Activated CD4-positive, alpha-beta T cell treated with anti-CD3 and anti-CD28 coated beads, Interleukin-2, amount 50 U/mL, for 24 hours (primary cell): ENCODE data around the gene LDHAL6A.
"Not testable (repeated sequence)": the region's sequence is repeated elsewhere in the genome, so short reads cannot be mapped to it uniquely, and the experiment has no call there.

Source experiments
- DNase-seq, 2 donors: peaks; one replicate each; pipeline ENCODE4 v3.0.0-alpha.2; 2020; ENCODE audit warnings: low read depth in 1 of 2, low spot score in 1 of 2

The LDHAL6A gene

DNA sequence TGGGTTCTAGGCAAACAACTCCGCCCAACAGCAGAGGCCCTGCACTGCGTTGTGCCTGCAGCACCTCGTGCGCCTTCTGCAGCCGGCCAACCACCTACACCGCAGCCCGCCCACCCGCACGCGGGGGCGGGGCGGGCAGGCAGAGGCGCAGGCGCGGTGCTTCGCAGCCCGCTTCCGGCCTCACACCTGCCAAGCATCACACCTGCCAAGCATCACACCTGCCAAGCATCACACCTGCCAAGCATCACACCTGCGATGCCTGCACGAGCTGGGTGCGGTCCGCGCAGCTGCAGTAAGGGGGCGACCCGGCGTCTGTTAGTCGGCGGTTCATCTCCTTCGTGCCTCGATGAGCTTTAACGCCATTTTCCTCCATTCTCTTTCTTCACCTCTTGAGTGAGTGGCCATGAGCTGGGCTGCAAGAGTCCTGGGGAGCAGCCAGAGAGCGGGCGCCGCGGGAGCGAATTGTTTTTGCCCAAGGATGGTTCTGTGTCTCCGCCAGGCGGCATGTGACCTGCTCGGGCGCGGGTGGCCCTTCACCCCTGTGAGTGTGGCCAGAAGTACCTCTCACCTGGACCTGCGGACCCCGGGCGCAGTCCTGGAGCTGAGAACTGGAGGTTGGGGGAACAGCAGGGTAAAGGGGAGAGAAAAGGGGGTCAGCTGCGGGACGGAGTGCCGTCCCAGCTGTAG is at the start of gene LDHAL6A:
Gene LDHAL6A (plus strand): TSS at position 171 of the 687 bp plus-strand sequence. CDS start 825 bp downstream, outside the sequence.
- DNase-seq: no peak

DNA sequence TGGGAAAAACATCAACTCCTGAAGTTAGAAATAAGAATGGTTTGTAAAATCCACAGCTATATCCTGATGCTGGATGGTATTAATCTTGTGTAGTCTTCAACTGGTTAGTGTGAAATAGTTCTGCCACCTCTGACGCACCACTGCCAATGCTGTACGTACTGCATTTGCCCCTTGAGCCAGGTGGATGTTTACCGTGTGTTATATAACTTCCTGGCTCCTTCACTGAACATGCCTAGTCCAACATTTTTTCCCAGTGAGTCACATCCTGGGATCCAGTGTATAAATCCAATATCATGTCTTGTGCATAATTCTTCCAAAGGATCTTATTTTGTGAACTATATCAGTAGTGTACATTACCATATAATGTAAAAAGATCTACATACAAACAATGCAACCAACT is 48.3 kb upstream of the LDHAL6A start:
- DNase-seq: not testable (repeated sequence)

- no peak for DNase-seq
Measured at GRCh38 chr11:18408558-18409291, 46.9 kb upstream of the LDHAL6A start.

- no peak for DNase-seq
Measured at GRCh38 chr11:18416459-18416858, 39.2 kb upstream of the LDHAL6A start.

DNA sequence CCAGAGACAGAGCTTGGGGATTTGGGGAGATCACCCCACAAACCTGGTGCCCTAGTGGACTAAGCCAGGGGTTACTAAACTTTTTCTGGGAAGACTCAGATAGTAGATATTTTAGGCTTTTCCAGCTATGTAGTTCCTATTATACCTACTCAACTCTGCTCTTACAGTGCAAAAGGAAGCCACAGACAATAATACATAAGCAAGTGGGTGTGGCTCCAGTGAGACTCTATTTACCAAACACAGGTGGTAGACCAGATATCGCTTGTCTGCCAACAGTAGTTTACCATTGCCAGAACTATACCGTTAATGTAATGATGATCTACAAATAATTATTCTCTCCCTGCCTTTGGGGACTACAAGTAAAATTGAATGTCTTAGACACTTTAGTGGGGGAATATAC is 36.6 kb upstream of the LDHAL6A start:
- DNase-seq: no peak

GRCh38 chr11:18420067-18420466 is 35.6 kb upstream of the LDHAL6A start:
- DNase-seq: no peak

GRCh38 chr11:18427240-18427639 is 28.4 kb upstream of the LDHAL6A start:
- no peak for DNase-seq

- DNase-seq: no peak
Measured at GRCh38 chr11:18429332-18429731, 26.3 kb upstream of the LDHAL6A start.

GRCh38 chr11:18438691-18439090 is 17.0 kb upstream of the LDHAL6A start:
- no peak for DNase-seq

GRCh38 chr11:18449251-18449650 is 6.4 kb upstream of the LDHAL6A start:
- no peak for DNase-seq

DNA sequence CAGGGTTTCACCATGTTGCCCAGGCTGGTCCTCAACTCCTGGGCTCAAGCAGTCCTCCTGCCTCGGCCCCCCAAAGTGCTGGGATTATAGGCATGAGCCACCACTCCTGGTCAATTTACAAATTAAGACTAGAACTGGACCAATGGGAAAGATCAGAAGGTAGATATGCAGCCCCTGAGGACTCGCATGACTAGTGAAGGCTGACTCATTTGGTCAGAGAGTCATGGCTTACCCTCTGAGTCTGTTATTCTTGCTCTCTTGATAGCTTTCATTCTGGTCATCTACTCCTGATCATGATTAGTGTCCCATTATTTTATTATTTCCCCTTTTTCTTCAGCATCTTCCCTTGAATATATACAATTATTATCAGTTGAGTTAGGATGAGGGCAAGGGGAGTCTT is 2.7 kb upstream of the LDHAL6A start:
- DNase-seq: no peak

DNA sequence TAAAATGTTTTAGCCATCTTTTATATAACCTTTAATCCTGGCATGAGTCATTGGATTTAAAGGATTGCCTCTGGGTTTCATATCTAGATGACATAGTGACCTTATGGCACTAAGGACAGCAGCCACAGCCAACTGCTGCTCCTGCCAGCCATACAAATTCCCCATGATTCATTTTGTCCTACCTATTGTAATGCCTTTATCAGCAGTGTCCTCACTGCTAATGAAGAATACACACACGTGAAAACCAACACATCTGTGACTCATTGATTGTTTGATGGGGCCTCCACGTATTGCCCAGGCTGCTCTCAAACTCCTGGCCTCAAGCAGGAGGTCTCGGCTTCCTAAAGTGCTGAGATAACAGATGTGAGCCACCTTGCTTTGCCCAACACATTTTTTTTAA is 1.8 kb downstream of the LDHAL6A start:
- DNase-seq: no peak

- no peak for DNase-seq
Measured at GRCh38 chr11:18459634-18460033, 4.0 kb downstream of the LDHAL6A start.

- DNase-seq: no peak
Measured at GRCh38 chr11:18461909-18462308, 6.3 kb downstream of the LDHAL6A start.

GRCh38 chr11:18463439-18463838 is 7.8 kb downstream of the LDHAL6A start:
- DNase-seq: no peak

- no peak for DNase-seq
Measured at GRCh38 chr11:18466402-18466801, 10.7 kb downstream of the LDHAL6A start.

DNA sequence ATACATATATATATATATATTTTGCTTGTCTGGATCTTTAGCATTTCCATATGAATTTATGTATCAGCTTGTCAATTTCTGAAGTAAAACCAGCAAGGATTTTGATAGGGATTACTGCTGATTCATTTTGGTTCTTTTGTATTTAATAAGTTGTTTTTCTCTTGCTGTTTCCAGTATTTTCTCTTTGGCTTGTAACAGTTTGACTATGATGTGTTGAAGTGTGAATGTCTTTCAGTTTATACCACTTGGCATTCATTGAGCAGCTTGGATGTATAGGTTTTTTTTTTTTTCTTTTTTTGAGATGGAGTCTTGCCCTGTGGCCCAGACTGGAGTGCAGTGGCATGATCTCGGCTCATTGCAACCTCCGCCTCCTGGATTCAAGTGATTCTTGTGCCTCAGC is 12.4 kb downstream of the LDHAL6A start:
- no peak for DNase-seq

GRCh38 chr11:18468961-18469360 is 13.3 kb downstream of the LDHAL6A start:
- no peak for DNase-seq

- no peak for DNase-seq
Measured at GRCh38 chr11:18471995-18472394, 16.3 kb downstream of the LDHAL6A start.

DNA sequence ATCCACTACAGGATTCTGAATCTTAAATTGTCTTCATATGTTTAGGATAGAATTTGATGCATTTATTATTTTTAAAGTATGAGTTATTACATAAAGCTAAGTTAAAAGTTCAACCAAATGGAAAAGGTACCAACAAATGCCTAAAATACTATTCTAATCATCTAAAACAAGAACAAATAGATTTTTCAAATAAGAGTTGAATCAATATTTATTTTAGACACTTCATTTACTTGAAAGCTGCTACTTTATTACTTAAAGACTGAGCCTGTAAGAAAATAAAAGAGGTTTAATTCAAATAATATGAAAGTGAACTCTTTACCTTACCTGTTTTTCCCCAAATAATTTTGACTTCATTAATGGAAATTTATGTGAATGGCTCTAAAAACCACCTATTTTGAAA is 16.9 kb downstream of the LDHAL6A start:
- DNase-seq: no peak

DNA sequence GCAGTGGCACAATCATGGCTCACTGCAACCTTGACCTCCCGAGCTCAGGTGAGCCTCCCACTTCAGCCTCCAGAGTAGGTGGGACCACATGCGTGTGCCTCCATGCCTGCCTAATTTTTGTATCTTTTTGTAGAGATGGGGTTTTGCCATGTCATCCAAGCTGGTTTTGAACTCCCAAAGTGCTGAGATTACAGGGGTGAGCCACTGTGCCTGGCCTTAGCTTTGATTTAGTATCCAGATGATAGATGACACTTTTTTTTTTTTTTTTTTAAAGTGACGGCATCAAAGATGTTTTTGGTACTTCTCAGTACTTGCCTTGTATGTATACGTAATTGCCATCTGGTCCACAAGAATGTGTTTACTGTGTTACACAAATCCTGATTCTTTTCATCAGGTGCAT is 23.4 kb downstream of the LDHAL6A start:
- no peak for DNase-seq

GRCh38 chr11:18485913-18486528 is 30.4 kb downstream of the LDHAL6A start:
- no peak for DNase-seq
